CD14-positive monocyte (primary cell): Measurements from ENCODE around the gene POLD4. TPM values are rescaled to one million over a fixed set of nuclear protein-coding genes. Genes with fewer than 3 reads are reported as not detected.

Source experiments
- DNase-seq, 3 donors: peaks; one replicate each; pipeline ENCODE4 v3.0.0-alpha.2; 2011 to 2022
- H2AFZ ChIP-seq: 2 replicates; pipeline ENCODE4 v1.6.0; 2012; ENCODE audit warnings: mild to moderate bottlenecking, low read depth, low read length, inconsistent platforms; ENCODE audit not compliant: insufficient read depth, poor library complexity, severe bottlenecking
- H3K27ac ChIP-seq, 2 donors: 1 replicate in 1 of 2; 2 replicates in 1 of 2; pipeline ENCODE4 v1.5.1; 2012 to 2013; ENCODE audit warnings: low read length in 2 of 2, control low read depth in 1 of 2, inconsistent platforms in 1 of 2, low read depth in 1 of 2, mild to moderate bottlenecking in 1 of 2
- H3K27me3 ChIP-seq, 2 donors: one replicate each; pipeline versions ENCODE4 v1.6.0 to v1.6.1; 2011 to 2013; ENCODE audit warnings: low read length in 2 of 2; ENCODE audit not compliant: control insufficient read depth in 2 of 2, insufficient read depth in 2 of 2
- H3K36me3 ChIP-seq, 2 donors: replicated peaks in 1 of 2; 1 replicate in 1 of 2; 2 replicates in 1 of 2; pipeline versions ENCODE4 v1.5.1 to v1.6.1; 2012 to 2013; ENCODE audit warnings: low read length in 2 of 2, control low read depth in 1 of 2, inconsistent platforms in 1 of 2, mild to moderate bottlenecking in 1 of 2; ENCODE audit not compliant: insufficient read depth in 2 of 2, control insufficient read depth in 1 of 2
- H3K4me1 ChIP-seq, 2 donors: 1 replicate in 1 of 2; 2 replicates in 1 of 2; pipeline versions ENCODE4 v1.5.1 to v1.6.1; 2012 to 2013; ENCODE audit warnings: low read length in 2 of 2, control low read depth in 1 of 2, inconsistent platforms in 1 of 2, mild to moderate bottlenecking in 1 of 2, moderate library complexity in 1 of 2; ENCODE audit not compliant: insufficient read depth in 2 of 2, control insufficient read depth in 1 of 2
- H3K4me2 ChIP-seq: replicated peaks from 2 replicates; pipeline ENCODE3; 2012; ENCODE audit warnings: low read length, moderate library complexity, mild to moderate bottlenecking; ENCODE audit not compliant: poor library complexity, severe bottlenecking; ENCODE audit errors: extremely low read depth
- H3K4me3 ChIP-seq, 3 experiments: fragments of 200-600 bp in 1 of 3; sonication (generic) in 1 of 3; replicated peaks in 1 of 3; 1 replicate in 2 of 3; 2 replicates in 1 of 3; pipeline ENCODE4 v1.5.1; 2011 to 2013; ENCODE audit warnings: low read length in 3 of 3, mild to moderate bottlenecking in 3 of 3, control low read depth in 2 of 3, low read depth in 2 of 3, inconsistent platforms in 1 of 3, moderate library complexity in 1 of 3
- H3K79me2 ChIP-seq: 2 replicates; pipeline ENCODE4 v1.6.0; 2012; ENCODE audit warnings: mild to moderate bottlenecking, control low read depth, inconsistent platforms, low read length, moderate library complexity; ENCODE audit not compliant: insufficient read depth
- H3K9ac ChIP-seq: 2 replicates; pipeline ENCODE4 v1.6.0; 2017; ENCODE audit warnings: low read length, mild to moderate bottlenecking; ENCODE audit not compliant: insufficient read depth, poor library complexity, severe bottlenecking
- H3K9me3 ChIP-seq, 2 donors: replicated peaks in 1 of 2; 1 replicate in 1 of 2; 2 replicates in 1 of 2; pipeline versions ENCODE4 v1.5.1 to v1.6.1; 2012 to 2013; ENCODE audit warnings: low read length in 2 of 2, control low read depth in 1 of 2; ENCODE audit not compliant: control insufficient read depth in 1 of 2, insufficient read depth in 1 of 2
- H4K20me1 ChIP-seq: 2 replicates; pipeline ENCODE4 v1.6.0; 2012; ENCODE audit warnings: mild to moderate bottlenecking, low read length, control low read depth, moderate library complexity; ENCODE audit not compliant: insufficient read depth
- H3K27ac Mint-ChIP-seq, 7 donors: one replicate each; pipeline ENCODE4 v1.8.0; 2020; ENCODE audit warnings: mild to moderate bottlenecking in 7 of 7, mixed read lengths in 7 of 7, moderate library complexity in 6 of 7, inconsistent platforms in 2 of 7
- H3K27me3 Mint-ChIP-seq, 3 donors: one replicate each; pipeline ENCODE4 v1.8.0; 2021 to 2022; ENCODE audit warnings: low read depth in 3 of 3, mild to moderate bottlenecking in 3 of 3, mixed read lengths in 3 of 3, moderate library complexity in 3 of 3, inconsistent platforms in 1 of 3
- H3K36me3 Mint-ChIP-seq, 2 donors: one replicate each; pipeline ENCODE4 v1.8.0; 2020; ENCODE audit warnings: mixed read lengths in 2 of 2, inconsistent platforms in 1 of 2, mild to moderate bottlenecking in 1 of 2
- H3K4me1 Mint-ChIP-seq: one replicate; pipeline ENCODE4 v1.8.0; 2020; ENCODE audit warnings: mild to moderate bottlenecking, mixed read lengths
- H3K4me3 Mint-ChIP-seq, 2 donors: one replicate each; pipeline ENCODE4 v1.8.0; 2020; ENCODE audit warnings: mild to moderate bottlenecking in 2 of 2, mixed read lengths in 2 of 2, moderate library complexity in 1 of 2
- H3K9me3 Mint-ChIP-seq, 7 donors: one replicate each; pipeline ENCODE4 v1.8.0; 2020 to 2022; ENCODE audit warnings: mixed read lengths in 7 of 7, mild to moderate bottlenecking in 6 of 7, moderate library complexity in 6 of 7, inconsistent platforms in 2 of 7
- WGBS: methylation state at CpG from one replicate; pipeline ENCODE4 v1.1.5; 2013; ENCODE audit warnings: missing lambda C conversion rate; ENCODE audit not compliant: insufficient coverage; 5-methylcytosine and 5-hydroxymethylcytosine counted together
- intact Hi-C, 2 donors: fragments of 100-400 bp; cut with micrococcal nuclease; formaldehyde crosslinking; loops; one replicate each; pipeline versions ENCODE4 v1.15.0 to v1.15.1; 2023
- polyA plus RNA-seq, 3 donors: library from polyadenylated mRNA; depleted of rRNA in 1 of 3; unstranded in 2 of 3; stranded (reverse) in 1 of 3; fragments of 300-500 nt in 2 of 3; fragments of >200 nt in 1 of 3; fragmentation: Illumina TruSeq in 2 of 3; gene quantifications; 1 replicate in 2 of 3; 2 replicates in 1 of 3; pipeline ENCODE4 v1.2.3, GENCODE V29; 2012 to 2021
- TF ChIP-seq, protein P1 (sequence below): fragments of 200-600 bp; IDR thresholded peaks from one replicate; pipeline ENCODE4 v1.8.0; 2022; ENCODE audit warnings: antibody characterized with exemption, mild to moderate bottlenecking

Gene POLD4
- polyA plus RNA-seq, 3 donors, result 157 to 205 (median 176) TPM

DNA sequence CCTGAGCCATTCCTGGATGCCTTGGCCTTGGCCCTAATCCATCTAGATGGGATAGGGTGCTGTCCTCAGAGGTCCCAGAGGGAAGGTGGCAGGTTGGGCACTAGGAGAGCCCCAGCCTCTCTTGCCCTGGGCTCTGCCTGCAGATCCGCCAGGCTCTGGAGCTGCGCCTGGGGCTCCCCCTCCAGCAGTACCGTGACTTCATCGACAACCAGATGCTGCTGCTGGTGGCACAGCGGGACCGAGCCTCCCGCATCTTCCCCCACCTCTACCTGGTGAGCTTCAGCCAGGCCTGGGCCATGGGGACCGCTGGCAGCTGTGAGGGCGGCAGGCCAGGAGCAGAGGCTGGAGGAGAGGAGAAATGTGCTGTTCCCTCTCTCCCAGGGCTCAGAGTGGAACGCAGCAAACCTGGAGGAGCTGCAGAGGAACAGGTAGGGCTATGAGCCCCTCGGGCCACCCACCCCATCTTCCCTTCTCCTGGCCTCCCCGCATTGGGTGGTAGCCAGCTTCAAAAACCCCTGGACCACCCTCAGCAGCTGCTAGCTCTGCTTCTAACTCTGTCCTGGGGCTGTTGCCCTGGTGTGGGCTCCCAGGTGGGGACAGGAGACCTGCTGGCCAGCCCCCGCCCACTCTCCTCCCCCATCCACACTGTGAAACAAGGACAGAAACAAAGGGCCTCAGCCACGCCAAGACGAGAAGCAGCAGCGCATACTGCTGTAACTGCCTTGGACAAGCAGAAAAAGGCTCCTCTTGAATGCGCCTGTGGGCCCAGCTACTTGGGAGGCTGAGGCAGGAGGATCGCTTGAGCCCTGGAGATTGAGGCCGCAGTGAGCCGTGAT is 45.1 kb downstream of the POLD4 start:
- Mint-ChIP-seq H3K4me3 (no peak overlapping the region), H3K27me3 (no peaks in the 10 kb centered on the region), H3K4me1 (peaks cover 34% of the 10 kb centered on the region), H3K27ac (no peak overlapping the region), H3K36me3 (peaks cover 44 to 68% of the 10 kb centered on the region in 2 donors), H3K9me3 (no peaks in the 10 kb centered on the region)
- TF ChIP-seq, protein P1, sequence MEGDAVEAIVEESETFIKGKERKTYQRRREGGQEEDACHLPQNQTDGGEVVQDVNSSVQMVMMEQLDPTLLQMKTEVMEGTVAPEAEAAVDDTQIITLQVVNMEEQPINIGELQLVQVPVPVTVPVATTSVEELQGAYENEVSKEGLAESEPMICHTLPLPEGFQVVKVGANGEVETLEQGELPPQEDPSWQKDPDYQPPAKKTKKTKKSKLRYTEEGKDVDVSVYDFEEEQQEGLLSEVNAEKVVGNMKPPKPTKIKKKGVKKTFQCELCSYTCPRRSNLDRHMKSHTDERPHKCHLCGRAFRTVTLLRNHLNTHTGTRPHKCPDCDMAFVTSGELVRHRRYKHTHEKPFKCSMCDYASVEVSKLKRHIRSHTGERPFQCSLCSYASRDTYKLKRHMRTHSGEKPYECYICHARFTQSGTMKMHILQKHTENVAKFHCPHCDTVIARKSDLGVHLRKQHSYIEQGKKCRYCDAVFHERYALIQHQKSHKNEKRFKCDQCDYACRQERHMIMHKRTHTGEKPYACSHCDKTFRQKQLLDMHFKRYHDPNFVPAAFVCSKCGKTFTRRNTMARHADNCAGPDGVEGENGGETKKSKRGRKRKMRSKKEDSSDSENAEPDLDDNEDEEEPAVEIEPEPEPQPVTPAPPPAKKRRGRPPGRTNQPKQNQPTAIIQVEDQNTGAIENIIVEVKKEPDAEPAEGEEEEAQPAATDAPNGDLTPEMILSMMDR, result no peak
- H3K36me3 ChIP-seq, result peaks cover 49 to 52% of the 10 kb centered on the region in 2 donors
- H3K4me2 ChIP-seq, result no peak overlapping the region
- H3K9me3 ChIP-seq, result no peaks in the 10 kb centered on the region
- H3K4me3 ChIP-seq, result no peak overlapping the region
- no peaks in the 10 kb centered on the region for H3K27me3 ChIP-seq
- peaks cover 35% of the 10 kb centered on the region for H4K20me1 ChIP-seq
- H3K27ac ChIP-seq, result no peak overlapping the region
- WGBS, result 95% methylated on average over 10 of the region's 20 CpGs
- no peak overlapping the region for H2AFZ ChIP-seq
- H3K4me1 ChIP-seq, result peaks cover 28 to 35% of the 10 kb centered on the region in 2 donors
- no peak overlapping the region for H3K9ac ChIP-seq
- peaks cover 16% of the 10 kb centered on the region for H3K79me2 ChIP-seq
- DNase-seq, result no peak
- intact Hi-C loops, result no loop called here

DNA sequence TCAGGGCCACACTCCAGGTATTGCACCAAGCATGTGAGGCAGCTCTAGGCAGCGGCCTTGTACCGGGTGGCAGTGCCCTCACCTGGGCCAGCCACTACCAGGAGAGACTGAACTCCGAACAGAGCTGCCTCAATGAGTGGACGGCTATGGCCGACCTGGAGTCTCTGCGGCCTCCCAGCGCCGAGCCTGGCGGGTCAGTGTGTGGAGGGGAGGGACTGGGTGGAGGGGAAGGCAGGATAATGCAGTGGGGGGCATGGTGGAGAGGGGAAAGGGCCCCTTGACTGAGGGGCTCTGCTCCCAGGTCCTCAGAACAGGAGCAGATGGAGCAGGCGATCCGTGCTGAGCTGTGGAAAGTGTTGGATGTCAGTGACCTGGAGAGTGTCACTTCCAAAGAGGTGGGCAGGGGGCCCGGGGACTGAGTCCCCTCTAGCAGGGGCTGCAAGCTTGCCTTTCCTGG is 45.8 kb downstream of the POLD4 start:
- Histone ChIP-seq H3K79me2 (peaks cover 23% of the 10 kb centered on the region), H3K27ac (no peak overlapping the region), H3K4me3 (no peak overlapping the region), H3K9me3 (no peaks in the 10 kb centered on the region), H3K4me2 (no peak overlapping the region), H3K4me1 (peaks cover 27 to 35% of the 10 kb centered on the region in 2 donors), H2AFZ (no peak overlapping the region), H3K27me3 (no peaks in the 10 kb centered on the region), H3K9ac (no peak overlapping the region), H4K20me1 (peaks cover 42% of the 10 kb centered on the region), H3K36me3 (peaks cover 50 to 52% of the 10 kb centered on the region in 2 donors)
- Mint-ChIP-seq H3K27ac (no peak overlapping the region), H3K4me3 (no peak overlapping the region), H3K4me1 (peaks cover 32% of the 10 kb centered on the region), H3K36me3 (peaks cover 44 to 68% of the 10 kb centered on the region in 2 donors), H3K27me3 (no peaks in the 10 kb centered on the region), H3K9me3 (no peaks in the 10 kb centered on the region)
- intact Hi-C loops, result no loop called here
- TF ChIP-seq, protein P1, result no peak
- WGBS, result 91% methylated on average over 10 of the region's 12 CpGs
- DNase-seq, result no peak
